Activated naive CD8-positive, alpha-beta T cell treated with anti-CD3 and anti-CD28 coated beads, Interleukin-2, amount 10 ng/mL, durations not matched to agents 7 days and 5 days (primary cell): Measurements from ENCODE around the gene VGLL1. TPM values are rescaled to one million over a fixed set of nuclear protein-coding genes. Genes with fewer than 3 reads are reported as not detected.
A peak's percentile ranks its signal among the peaks of the same experiment; 100 is the strongest.

Experiments
- ATAC-seq: fragments of 150-1000 bp; cut with Tn5 transposase; one replicate; pipeline ENCODE4 v1.10.0; 2021; ENCODE audit warnings: low read depth, moderate library complexity
- POLR2A ChIA-PET: fragments of 350-600 bp; sonication (Branson Sonifier 250); formaldehyde crosslinking; loops from one replicate; lab custom pipeline; 2021; ENCODE audit warnings: antibody characterized with exemption; lab: Charles Lee
- DNase-seq: peaks from one replicate; pipeline ENCODE4 v3.0.0; 2021
- H3K27ac Mint-ChIP-seq: one replicate; pipeline ENCODE4 v1.8.0; 2022; ENCODE audit warnings: mild to moderate bottlenecking, mixed read lengths
- H3K27me3 Mint-ChIP-seq: one replicate; pipeline ENCODE4 v1.8.0; 2022; ENCODE audit warnings: mild to moderate bottlenecking, moderate library complexity, mixed read lengths
- H3K36me3 Mint-ChIP-seq: one replicate; pipeline ENCODE4 v1.8.0; 2021; ENCODE audit warnings: mild to moderate bottlenecking, mixed read lengths
- H3K4me1 Mint-ChIP-seq: one replicate; pipeline ENCODE4 v1.8.0; 2021; ENCODE audit warnings: mixed read lengths
- H3K4me3 Mint-ChIP-seq: one replicate; pipeline ENCODE4 v1.8.0; 2022; ENCODE audit warnings: mild to moderate bottlenecking, moderate library complexity, mixed read lengths
- H3K9me3 Mint-ChIP-seq: one replicate; pipeline ENCODE4 v1.8.0; 2021; ENCODE audit warnings: mixed read lengths
- total RNA-seq, 2 experiments: library from RNA; stranded (reverse); gene quantifications; one replicate each; pipeline ENCODE4 v1.2.3, GENCODE V29; 2021

Gene VGLL1
- under 1 TPM in 1 of 2 experiments, not detected in 1; 0.77 TPM for total RNA-seq

DNA sequence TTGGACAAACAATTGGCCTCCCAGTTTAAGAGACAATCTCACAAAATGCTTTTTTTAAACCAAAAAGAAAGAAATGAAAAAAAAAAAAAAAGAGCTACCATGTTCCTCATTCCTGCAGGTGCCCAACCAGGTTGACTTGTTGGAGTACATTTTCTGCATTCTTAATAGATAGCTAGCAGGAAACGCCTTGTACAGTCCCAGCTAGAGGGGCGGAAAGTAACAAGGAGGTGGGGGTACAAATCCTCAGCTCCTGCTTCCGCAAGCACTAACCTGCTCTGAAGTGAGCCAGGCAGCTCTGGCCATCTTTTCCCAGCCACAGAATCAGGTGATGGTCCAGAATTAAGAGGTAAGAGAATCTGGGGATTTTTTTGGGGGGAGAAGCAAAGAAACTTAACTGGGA lies at the start of gene VGLL1:
VGLL1 (plus strand) TSS at position 265 of the 400 bp plus-strand sequence. CDS start 3,806 bp downstream, outside the sequence.
- peaks cover 11% of the 10 kb centered on the region for H3K4me1 Mint-ChIP-seq
- ATAC-seq: no peak
- POLR2A ChIA-PET: no interaction called here
- peaks cover 1% of the 10 kb centered on the region for H3K36me3 Mint-ChIP-seq
- no peak for DNase-seq
- H3K4me3 Mint-ChIP-seq: no peak within 1 kb of the TSS
- H3K27ac Mint-ChIP-seq: no peak within 1 kb of the TSS
- peaks cover 7% of the 10 kb centered on the region for H3K27me3 Mint-ChIP-seq
- peaks cover 1% of the 10 kb centered on the region for H3K9me3 Mint-ChIP-seq

GRCh38 chrX:136487647-136488046 lies 44.4 kb upstream of the VGLL1 start, which contains the start of gene BRS3:
Gene BRS3, plus strand, starts transcription at chrX:136487947. Its CDS starts 168 bp downstream, at chrX:136488115.
- Mint-ChIP-seq H3K27me3 (peaks cover 46% of the 10 kb centered on the region), H3K27ac (no peak within 1 kb of the TSS), H3K4me3 (no peak within 1 kb of the TSS), H3K36me3 (peaks cover 2% of the 10 kb centered on the region), H3K4me1 (no peaks in the 10 kb centered on the region), H3K9me3 (no peaks in the 10 kb centered on the region)
- DNase-seq (no peak), ATAC-seq (no peak)
- POLR2A ChIA-PET: no interaction called here

DNA sequence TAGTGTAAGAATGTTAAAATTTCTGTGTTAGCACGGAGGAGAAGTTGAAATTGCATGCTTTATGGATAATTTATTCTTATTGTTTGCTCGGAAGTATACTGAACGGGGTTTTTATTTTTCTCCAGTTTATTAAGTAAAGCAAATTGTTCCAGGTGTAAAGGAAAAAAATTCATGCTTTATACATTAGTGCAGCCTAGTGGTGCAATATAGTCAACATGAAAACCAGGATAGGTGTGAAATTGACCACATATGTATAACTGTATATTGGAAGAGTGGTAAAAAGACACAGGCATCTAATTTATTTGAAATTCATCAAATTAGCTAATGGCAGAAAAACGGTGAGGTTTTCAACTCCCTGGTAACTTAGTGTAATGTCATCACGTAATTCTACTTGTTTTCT lies 43.3 kb upstream of the VGLL1 start:
- Mint-ChIP-seq H3K27me3 (peaks cover 46% of the 10 kb centered on the region), H3K36me3 (no peaks in the 10 kb centered on the region)

DNA sequence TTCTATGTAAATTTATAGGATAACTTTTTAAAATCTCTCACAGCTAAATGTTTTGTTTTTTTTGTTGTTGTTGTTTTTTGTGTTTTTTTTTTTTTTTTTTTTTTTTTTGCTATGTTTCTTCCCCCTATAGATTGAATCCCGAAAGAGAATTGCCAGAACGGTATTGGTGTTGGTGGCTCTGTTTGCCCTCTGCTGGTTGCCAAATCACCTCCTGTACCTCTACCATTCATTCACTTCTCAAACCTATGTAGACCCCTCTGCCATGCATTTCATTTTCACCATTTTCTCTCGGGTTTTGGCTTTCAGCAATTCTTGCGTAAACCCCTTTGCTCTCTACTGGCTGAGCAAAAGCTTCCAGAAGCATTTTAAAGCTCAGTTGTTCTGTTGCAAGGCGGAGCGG lies 40.2 kb upstream of the VGLL1 start:
- H3K4me1 Mint-ChIP-seq: no peaks in the 10 kb centered on the region
- no peak overlapping the region for H3K27ac Mint-ChIP-seq
- ATAC-seq (no peak), DNase-seq (no peak)
- no peaks in the 10 kb centered on the region for H3K36me3 Mint-ChIP-seq
- H3K4me3 Mint-ChIP-seq: no peak overlapping the region
- H3K9me3 Mint-ChIP-seq: no peaks in the 10 kb centered on the region
- POLR2A ChIA-PET: no interaction called here
- H3K27me3 Mint-ChIP-seq: peaks cover 23% of the 10 kb centered on the region

More for the DNA sequence above, 43.3 kb upstream of the VGLL1 start:
- Mint-ChIP-seq H3K9me3 (no peaks in the 10 kb centered on the region), H3K4me1 (no peaks in the 10 kb centered on the region), H3K27ac (no peak overlapping the region), H3K4me3 (no peak overlapping the region)
- POLR2A ChIA-PET: no interaction called here
- DNase-seq (no peak), ATAC-seq (no peak)

DNA sequence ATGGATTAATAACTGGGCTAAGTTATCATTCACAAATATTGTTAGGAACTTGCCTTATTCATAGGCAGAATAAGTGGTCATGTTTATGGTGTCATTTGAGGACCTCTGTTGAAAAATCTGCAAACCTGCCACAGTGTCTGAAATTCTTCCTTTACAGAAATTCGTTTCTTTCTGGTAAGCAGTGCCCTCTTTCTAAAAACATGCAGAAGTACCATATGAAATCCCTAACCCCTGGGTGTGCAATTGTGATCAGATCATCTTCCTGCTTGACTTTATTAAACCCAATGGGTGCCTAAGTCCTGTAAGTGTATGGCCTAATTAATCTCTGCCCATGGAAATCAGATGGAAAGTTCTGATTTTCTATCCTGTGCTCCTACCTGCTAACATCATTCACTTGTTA lies 39.0 kb upstream of the VGLL1 start:
- no peaks in the 10 kb centered on the region for H3K4me1 Mint-ChIP-seq
- POLR2A ChIA-PET: no interaction called here
- no peaks in the 10 kb centered on the region for H3K9me3 Mint-ChIP-seq

DNA sequence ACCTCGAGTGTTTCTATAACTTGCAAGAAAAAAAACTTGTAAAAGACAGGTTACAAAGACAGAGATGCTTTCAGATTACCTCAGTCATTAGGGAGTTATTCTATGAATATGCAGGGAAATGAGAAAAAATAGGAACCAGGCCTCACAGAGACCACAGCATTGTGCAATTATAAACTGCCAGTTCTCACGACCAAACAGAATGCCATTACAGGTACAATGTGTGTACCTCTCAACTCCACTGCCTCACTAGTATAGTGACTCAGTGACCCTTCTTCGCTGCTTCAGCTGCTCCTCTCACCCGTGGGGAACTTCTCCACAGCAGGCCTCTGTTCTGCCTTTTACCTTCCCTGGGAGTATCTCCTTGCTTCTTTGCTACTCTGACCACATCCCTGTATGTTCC lies 37.0 kb upstream of the VGLL1 start:
- DNase-seq: no peak
- no peaks in the 10 kb centered on the region for H3K27me3 Mint-ChIP-seq
- H3K9me3 Mint-ChIP-seq: no peaks in the 10 kb centered on the region
- H3K36me3 Mint-ChIP-seq: peaks cover 3% of the 10 kb centered on the region
- no peak overlapping the region for H3K27ac Mint-ChIP-seq
- H3K4me3 Mint-ChIP-seq: no peak overlapping the region
- POLR2A ChIA-PET: no interaction called here
- no peak for ATAC-seq
- H3K4me1 Mint-ChIP-seq: peaks cover 6% of the 10 kb centered on the region

More for the DNA sequence above, 39.0 kb upstream of the VGLL1 start:
- Mint-ChIP-seq H3K36me3 (no peaks in the 10 kb centered on the region), H3K4me3 (no peak overlapping the region), H3K27ac (no peak overlapping the region), H3K27me3 (peaks cover 15% of the 10 kb centered on the region)
- ATAC-seq (no peak), DNase-seq (no peak)

GRCh38 chrX:136496186-136496763 lies 35.7 kb upstream of the VGLL1 start:
- peaks cover 7% of the 10 kb centered on the region for H3K36me3 Mint-ChIP-seq
- POLR2A ChIA-PET: interaction anchor here (0.5 to 2.1 kb wide), 4 partner anchors 28 to 170 kb away, joined by 3 to 7 read pairs (median 4); no protein-coding TSS in a partner anchor
- no peaks in the 10 kb centered on the region for H3K9me3 Mint-ChIP-seq
- no peaks in the 10 kb centered on the region for H3K27me3 Mint-ChIP-seq
- H3K4me1 Mint-ChIP-seq: peaks cover 8% of the 10 kb centered on the region
- H3K4me3 Mint-ChIP-seq: peak overlapping the region; percentile 88
- no peak for DNase-seq
- H3K27ac Mint-ChIP-seq: peak overlapping the region; percentile 97
- ATAC-seq: no peak

GRCh38 chrX:136496764-136497555 lies 35.1 kb upstream of the VGLL1 start:
- POLR2A ChIA-PET: interaction anchor here (0.8 to 2.1 kb wide), 9 partner anchors 9 to 83 kb away, joined by 3 to 14 read pairs (median 4); no protein-coding TSS in a partner anchor
- no peaks in the 10 kb centered on the region for H3K9me3 Mint-ChIP-seq
- peaks cover 11% of the 10 kb centered on the region for H3K36me3 Mint-ChIP-seq
- peaks cover 12% of the 10 kb centered on the region for H3K4me1 Mint-ChIP-seq
- peak; percentile 82 for ATAC-seq
- peak overlapping the region; percentile 97 for H3K27ac Mint-ChIP-seq
- DNase-seq: peak; percentile 87
- no peaks in the 10 kb centered on the region for H3K27me3 Mint-ChIP-seq
- H3K4me3 Mint-ChIP-seq: peak overlapping the region; percentile 97

GRCh38 chrX:136497556-136498052 lies 34.4 kb upstream of the VGLL1 start, which contains the start of gene HTATSF1:
Gene HTATSF1, plus strand, starts transcription at chrX:136497592. Its CDS starts 93 bp downstream, at chrX:136497685.
- Mint-ChIP-seq H3K27ac (peak within 1 kb of the TSS; percentile 97), H3K27me3 (no peaks in the 10 kb centered on the region), H3K4me1 (peaks cover 12% of the 10 kb centered on the region), H3K36me3 (peaks cover 11% of the 10 kb centered on the region), H3K4me3 (peak within 1 kb of the TSS; percentile 97), H3K9me3 (no peaks in the 10 kb centered on the region)
- ATAC-seq (no peak), DNase-seq (no peak)
- POLR2A ChIA-PET: interaction anchor here (0.8 to 2.1 kb wide), 10 partner anchors 9 to 81 kb away, joined by 3 to 14 read pairs (median 4); no protein-coding TSS in a partner anchor

GRCh38 chrX:136519069-136519468 lies 12.9 kb upstream of the VGLL1 start:
- no peak overlapping the region for H3K27ac Mint-ChIP-seq
- H3K4me1 Mint-ChIP-seq: peaks cover 6% of the 10 kb centered on the region
- H3K9me3 Mint-ChIP-seq: peaks cover 3% of the 10 kb centered on the region
- DNase-seq (no peak), ATAC-seq (no peak)
- no peak overlapping the region for H3K4me3 Mint-ChIP-seq
- POLR2A ChIA-PET: no interaction called here
- no peaks in the 10 kb centered on the region for H3K27me3 Mint-ChIP-seq
- H3K36me3 Mint-ChIP-seq: peaks cover 7% of the 10 kb centered on the region

DNA sequence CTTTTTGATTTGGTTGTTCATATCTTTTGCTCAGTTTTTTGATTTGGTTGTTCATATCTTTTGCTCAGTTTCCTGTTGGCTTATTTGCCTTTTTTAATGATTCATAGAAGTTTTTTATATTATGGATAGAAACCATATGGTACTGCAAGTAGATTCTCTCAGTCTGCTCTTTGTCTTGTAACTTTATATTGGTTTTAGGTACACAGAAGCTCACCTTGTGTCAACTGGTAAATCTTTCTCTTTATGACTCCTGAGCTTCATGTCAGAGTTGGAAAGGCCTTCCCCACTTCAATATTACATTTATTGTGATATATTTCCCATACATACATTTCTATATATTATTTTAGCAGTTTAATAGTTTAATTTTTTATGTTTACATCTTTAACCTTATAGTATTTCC lies 8.2 kb upstream of the VGLL1 start:
- H3K9me3 Mint-ChIP-seq: peaks cover 7% of the 10 kb centered on the region
- DNase-seq (no peak), ATAC-seq (no peak)
- H3K4me3 Mint-ChIP-seq: no peak overlapping the region
- peaks cover 9% of the 10 kb centered on the region for H3K36me3 Mint-ChIP-seq
- POLR2A ChIA-PET: interaction anchor here (1.2 kb wide), 1 partner anchor 27 kb away, joined by 4 read pairs; the partner anchor contains the start of gene HTATSF1
- H3K4me1 Mint-ChIP-seq: peaks cover 6% of the 10 kb centered on the region
- no peaks in the 10 kb centered on the region for H3K27me3 Mint-ChIP-seq
- H3K27ac Mint-ChIP-seq: no peak overlapping the region

- Mint-ChIP-seq H3K4me3 (no peak overlapping the region), H3K36me3 (peaks cover 9% of the 10 kb centered on the region), H3K27me3 (no peaks in the 10 kb centered on the region), H3K9me3 (peaks cover 7% of the 10 kb centered on the region), H3K27ac (no peak overlapping the region), H3K4me1 (peaks cover 13% of the 10 kb centered on the region)
- POLR2A ChIA-PET: no interaction called here
- ATAC-seq (no peak), DNase-seq (no peak)
Measured at GRCh38 chrX:136525738-136526606, 6.0 kb upstream of the VGLL1 start.
